Natural killer cell (primary cell): Measurements from ENCODE around the gene RNF157. TPM values are rescaled to one million over a fixed set of nuclear protein-coding genes. Genes with fewer than 3 reads are reported as not detected.

Experiments used
- ATAC-seq, 3 donors: fragments of 150-1000 bp in 2 of 3; fragments of 200-7000 bp in 1 of 3; cut with Tn5 transposase; 1 replicate in 1 of 3; 2 replicates in 2 of 3; pipeline ENCODE4 v1.10.0; 2021; ENCODE audit warnings: mild to moderate bottlenecking in 2 of 3, moderate library complexity in 2 of 3
- DNase-seq, 2 donors: peaks; one replicate each; pipeline versions ENCODE4 v3.0.0 to v3.0.0-alpha.2; 2013 to 2021; ENCODE audit warnings: mixed read lengths in 1 of 2
- H3K27ac ChIP-seq: one replicate; pipeline ENCODE4 v1.5.1; 2013; ENCODE audit warnings: mild to moderate bottlenecking, low read length
- H3K27me3 ChIP-seq: one replicate; pipeline ENCODE4 v1.6.1; 2013; ENCODE audit warnings: low read length; ENCODE audit not compliant: control insufficient read depth, insufficient read depth
- H3K36me3 ChIP-seq: one replicate; pipeline ENCODE4 v1.6.1; 2013; ENCODE audit warnings: low read length; ENCODE audit not compliant: control insufficient read depth, insufficient read depth
- H3K4me1 ChIP-seq: one replicate; pipeline ENCODE4 v1.6.1; 2013; ENCODE audit warnings: low read length; ENCODE audit not compliant: control insufficient read depth, insufficient read depth
- H3K4me3 ChIP-seq: one replicate; pipeline ENCODE4 v1.5.1; 2013; ENCODE audit warnings: low read length
- H3K9me3 ChIP-seq: one replicate; pipeline ENCODE4 v1.6.1; 2013; ENCODE audit warnings: low read length; ENCODE audit not compliant: control insufficient read depth, insufficient read depth
- H3K27ac Mint-ChIP-seq, 2 donors: one replicate each; pipeline ENCODE4 v1.8.0; 2022; ENCODE audit warnings: mild to moderate bottlenecking in 2 of 2, mixed read lengths in 2 of 2, moderate library complexity in 1 of 2
- H3K27me3 Mint-ChIP-seq, 2 donors: one replicate each; pipeline ENCODE4 v1.8.0; 2022; ENCODE audit warnings: low read depth in 2 of 2, mixed read lengths in 2 of 2
- H3K36me3 Mint-ChIP-seq: one replicate; pipeline ENCODE4 v1.8.0; 2022; ENCODE audit warnings: mixed read lengths
- H3K4me1 Mint-ChIP-seq, 2 donors: one replicate each; pipeline ENCODE4 v1.8.0; 2022; ENCODE audit warnings: mixed read lengths in 2 of 2
- H3K4me3 Mint-ChIP-seq: one replicate; pipeline ENCODE4 v1.8.0; 2022; ENCODE audit warnings: mild to moderate bottlenecking, moderate library complexity, mixed read lengths
- H3K9me3 Mint-ChIP-seq, 2 donors: one replicate each; pipeline ENCODE4 v1.8.0; 2022; ENCODE audit warnings: mixed read lengths in 2 of 2
- WGBS: methylation state at CpG from one replicate; pipeline ENCODE4 v1.1.7; 2013; ENCODE audit warnings: missing lambda C conversion rate; ENCODE audit not compliant: insufficient coverage; 5-methylcytosine and 5-hydroxymethylcytosine counted together
- intact Hi-C: fragments of 100-400 bp; cut with micrococcal nuclease; formaldehyde crosslinking; loops from one replicate; pipeline ENCODE4 v1.14.2; 2022
- total RNA-seq, 4 donors: library from RNA; stranded (reverse); fragments of 120-200 nt in 1 of 4; gene quantifications; one replicate each; pipeline versions ENCODE4 v1.2.3 to v1.2.4, GENCODE V29; 2013 to 2022
- TF ChIP-seq, protein P1 (sequence below): fragments of 200-600 bp; IDR thresholded peaks from one replicate; pipeline ENCODE4 v1.8.0; 2022; ENCODE audit warnings: antibody characterized with exemption

Gene RNF157
- total RNA-seq, 3 donors from 2014 or later (not counting 1 experiment from before 2014, with no cell fraction given) = 4.9 to 9.1 (median 8.5) TPM

DNA sequence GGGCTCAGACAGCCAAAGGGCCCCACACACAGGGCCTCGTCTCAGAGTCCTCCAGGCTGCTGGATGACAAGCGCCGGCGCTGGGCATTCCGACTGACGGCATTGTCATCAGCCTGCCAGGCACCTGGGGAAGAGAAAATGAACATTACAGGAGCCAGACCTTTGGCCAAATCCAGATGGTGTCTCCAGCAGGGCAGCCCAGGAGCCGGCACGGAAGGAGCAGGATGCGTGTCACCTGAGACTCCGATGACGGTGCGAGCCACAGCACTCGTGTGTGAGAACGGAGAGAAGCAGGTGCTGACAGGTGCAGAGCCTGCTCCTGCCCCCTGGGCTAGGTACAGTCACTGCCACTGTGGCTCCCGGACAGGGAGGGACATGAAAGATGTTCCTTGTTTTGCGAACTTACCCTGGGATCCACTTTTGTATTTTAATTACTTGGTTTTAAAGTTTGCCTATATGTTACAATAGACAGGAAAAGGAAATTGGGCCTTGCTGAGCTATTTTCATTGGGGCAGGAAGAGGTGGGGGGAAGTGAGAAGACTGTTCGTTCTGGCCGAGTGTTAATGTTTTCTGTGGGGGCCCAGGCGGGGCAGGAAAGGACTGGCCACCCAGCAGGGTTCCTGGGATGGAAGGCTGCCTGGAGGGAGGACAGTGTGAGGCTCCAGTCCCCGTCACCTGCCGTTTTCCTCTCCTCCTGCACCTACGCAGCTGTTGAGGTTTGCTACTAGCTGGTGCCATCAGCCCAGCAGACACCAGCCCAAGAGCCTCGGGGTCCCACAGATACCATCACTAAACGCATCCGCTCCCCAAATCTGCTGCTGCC lies 94.9 kb downstream of the RNF157 start:
- H3K4me1 ChIP-seq = peaks cover 71% of the 10 kb centered on the region
- H3K36me3 ChIP-seq = no peaks in the 10 kb centered on the region
- H3K9me3 ChIP-seq = no peaks in the 10 kb centered on the region
- H3K4me3 ChIP-seq = peak overlapping the region; percentile 28
- DNase-seq (peak in 1 of 2 donors; percentile 81), ATAC-seq (peak; percentile 42 to 68 (median 46))
- peaks cover 58 to 65% of the 10 kb centered on the region in 2 donors for H3K4me1 Mint-ChIP-seq
- TF ChIP-seq, protein P1, sequence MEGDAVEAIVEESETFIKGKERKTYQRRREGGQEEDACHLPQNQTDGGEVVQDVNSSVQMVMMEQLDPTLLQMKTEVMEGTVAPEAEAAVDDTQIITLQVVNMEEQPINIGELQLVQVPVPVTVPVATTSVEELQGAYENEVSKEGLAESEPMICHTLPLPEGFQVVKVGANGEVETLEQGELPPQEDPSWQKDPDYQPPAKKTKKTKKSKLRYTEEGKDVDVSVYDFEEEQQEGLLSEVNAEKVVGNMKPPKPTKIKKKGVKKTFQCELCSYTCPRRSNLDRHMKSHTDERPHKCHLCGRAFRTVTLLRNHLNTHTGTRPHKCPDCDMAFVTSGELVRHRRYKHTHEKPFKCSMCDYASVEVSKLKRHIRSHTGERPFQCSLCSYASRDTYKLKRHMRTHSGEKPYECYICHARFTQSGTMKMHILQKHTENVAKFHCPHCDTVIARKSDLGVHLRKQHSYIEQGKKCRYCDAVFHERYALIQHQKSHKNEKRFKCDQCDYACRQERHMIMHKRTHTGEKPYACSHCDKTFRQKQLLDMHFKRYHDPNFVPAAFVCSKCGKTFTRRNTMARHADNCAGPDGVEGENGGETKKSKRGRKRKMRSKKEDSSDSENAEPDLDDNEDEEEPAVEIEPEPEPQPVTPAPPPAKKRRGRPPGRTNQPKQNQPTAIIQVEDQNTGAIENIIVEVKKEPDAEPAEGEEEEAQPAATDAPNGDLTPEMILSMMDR = no peak
- H3K36me3 Mint-ChIP-seq = no peaks in the 10 kb centered on the region
- WGBS = 24% methylated on average over 25 of the region's 25 CpGs
- no peaks in the 10 kb centered on the region for H3K9me3 Mint-ChIP-seq
- H3K27ac ChIP-seq = peak overlapping the region; percentile 95
- intact Hi-C loops = no loop called here
- peaks cover 0 to 3% of the 10 kb centered on the region in 2 donors for H3K27me3 Mint-ChIP-seq
- peak overlapping the region; percentile 94 to 95 for H3K27ac Mint-ChIP-seq
- H3K4me3 Mint-ChIP-seq = peak overlapping the region; percentile 89
- H3K27me3 ChIP-seq = peaks cover 7% of the 10 kb centered on the region

DNA sequence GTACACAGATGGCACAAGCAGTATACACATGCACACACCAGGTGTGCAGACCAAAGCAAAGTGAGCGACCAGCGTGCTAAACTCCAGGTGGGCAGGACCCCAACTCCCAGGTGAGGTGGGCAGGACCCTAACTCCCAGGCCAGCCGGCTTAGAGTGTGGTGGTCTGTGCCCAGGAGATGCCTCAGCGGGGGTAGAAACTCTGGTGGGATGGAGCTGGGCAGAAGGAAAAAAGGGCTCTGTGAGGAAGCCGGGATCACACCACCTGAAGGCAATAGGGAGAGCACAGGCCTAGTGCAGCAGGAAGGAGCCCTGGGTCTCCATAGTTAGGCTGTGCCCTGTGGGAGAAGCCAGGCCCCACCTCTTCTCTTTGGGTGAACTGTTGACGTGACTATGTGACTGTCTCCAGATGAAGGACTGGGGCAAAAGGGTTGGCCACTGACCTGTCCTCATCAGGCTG lies 97.7 kb downstream of the RNF157 start:
- Histone ChIP-seq H3K36me3 (no peaks in the 10 kb centered on the region), H3K27me3 (peaks cover 18% of the 10 kb centered on the region), H3K9me3 (no peaks in the 10 kb centered on the region), H3K27ac (no peak overlapping the region), H3K4me1 (peaks cover 76% of the 10 kb centered on the region), H3K4me3 (no peak overlapping the region)
- intact Hi-C loops = loop anchor here (2.0 to 5.0 kb wide), 2 partner anchors 40 to 125 kb away; partner anchors contain the start of gene UBALD2
- no peak for DNase-seq
- no peak for ATAC-seq
- WGBS = 94% methylated on average over 6 of the region's 6 CpGs
- Mint-ChIP-seq H3K4me1 (peaks cover 58 to 68% of the 10 kb centered on the region in 2 donors), H3K4me3 (peak overlapping the region; percentile 82), H3K27me3 (peaks cover 0 to 7% of the 10 kb centered on the region in 2 donors), H3K9me3 (no peaks in the 10 kb centered on the region), H3K36me3 (no peaks in the 10 kb centered on the region), H3K27ac (peak overlapping the region; percentile 94 to 95)
- TF ChIP-seq, protein P1 = no peak

- DNase-seq = no peak
- no peaks in the 10 kb centered on the region for H3K9me3 Mint-ChIP-seq
- Histone ChIP-seq H3K27ac (no peak overlapping the region), H3K4me3 (no peak overlapping the region), H3K36me3 (no peaks in the 10 kb centered on the region), H3K27me3 (peaks cover 18% of the 10 kb centered on the region), H3K4me1 (peaks cover 71% of the 10 kb centered on the region), H3K9me3 (no peaks in the 10 kb centered on the region)
- peak overlapping the region; percentile 82 for H3K4me3 Mint-ChIP-seq
- peaks cover 54 to 68% of the 10 kb centered on the region in 2 donors for H3K4me1 Mint-ChIP-seq
- H3K36me3 Mint-ChIP-seq = no peaks in the 10 kb centered on the region
- peak overlapping the region; percentile 94 to 95 for H3K27ac Mint-ChIP-seq
- intact Hi-C loops = loop anchor here (2.0 to 5.0 kb wide), 2 partner anchors 41 to 125 kb away; partner anchors contain the start of gene UBALD2
- peaks cover 0 to 7% of the 10 kb centered on the region in 2 donors for H3K27me3 Mint-ChIP-seq
- 81% methylated on average over 10 of the region's 10 CpGs for WGBS
- TF ChIP-seq, protein P1 = no peak
- ATAC-seq = no peak
These were observed 98.2 kb downstream of the RNF157 start for GRCh38 chr17:76142039-76142584.
